Measurements from ENCODE around the gene IGF1. TPM values are rescaled to one million over a fixed set of nuclear protein-coding genes. Genes with fewer than 3 reads are reported as not detected.

The IGF1 gene
- total RNA-seq, 6 donors from 2014 or later = 1.0 to 23.9 (median 5.0) TPM

- no peaks in the 10 kb centered on the region for H3K27me3 ChIP-seq
- no peaks in the 10 kb centered on the region for H3K36me3 ChIP-seq
- no peak overlapping the region for H3K27ac ChIP-seq
- no peaks in the 10 kb centered on the region for H3K4me1 ChIP-seq
- H3K9me3 ChIP-seq = no peaks in the 10 kb centered on the region
- TF ChIP-seq EP300 (IDR thresholded peaks at IDR 0.05) = no peak
- TF ChIP-seq POLR2A (IDR thresholded peaks at IDR 0.05) = no peak
- no peak for TF ChIP-seq POLR2AphosphoS5 (IDR thresholded peaks at IDR 0.05)
- TF ChIP-seq CTCF (IDR thresholded peaks at IDR 0.05) = no peak
- WGBS, 2 donors = 37 to 97% methylated on average over 1 of the region's 1 CpG
- DNase-seq (no peak), ATAC-seq (ENCODE audit: low FRiP score in 2 of 2) (no peak)
- H3K4me3 ChIP-seq = no peak overlapping the region
These were observed 80.7 kb downstream of the IGF1 start for GRCh38 chr12:102399653-102400052.

- DNase-seq = no peak
- no peak overlapping the region for H3K27ac ChIP-seq
- H3K9me3 ChIP-seq = no peaks in the 10 kb centered on the region
- H3K27me3 ChIP-seq = no peaks in the 10 kb centered on the region
- no peaks in the 10 kb centered on the region for H3K36me3 ChIP-seq
- H3K4me1 ChIP-seq = no peaks in the 10 kb centered on the region
- ATAC-seq (ENCODE audit: low FRiP score in 2 of 2) = no peak
- TF ChIP-seq POLR2A (IDR thresholded peaks at IDR 0.05) (no peak), POLR2AphosphoS5 (IDR thresholded peaks at IDR 0.05) (no peak), CTCF (IDR thresholded peaks at IDR 0.05) (no peak), EP300 (IDR thresholded peaks at IDR 0.05) (no peak)
- no peak overlapping the region for H3K4me3 ChIP-seq
- 74 to 83% methylated on average over 2 of the region's 2 CpGs for WGBS, 2 donors
These were observed 84.1 kb downstream of the IGF1 start for GRCh38 chr12:102396276-102396675.

- H3K36me3 ChIP-seq = no peaks in the 10 kb centered on the region
- no peak for ATAC-seq (ENCODE audit: low FRiP score in 2 of 2)
- no peak overlapping the region for H3K4me3 ChIP-seq
- no peaks in the 10 kb centered on the region for H3K9me3 ChIP-seq
- no peaks in the 10 kb centered on the region for H3K4me1 ChIP-seq
- TF ChIP-seq CTCF (IDR thresholded peaks at IDR 0.05) = no peak
- TF ChIP-seq POLR2AphosphoS5 (IDR thresholded peaks at IDR 0.05) = no peak
- TF ChIP-seq POLR2A (IDR thresholded peaks at IDR 0.05) = no peak
- TF ChIP-seq EP300 (IDR thresholded peaks at IDR 0.05) = no peak
- DNase-seq = no peak
- H3K27ac ChIP-seq = no peak overlapping the region
- 63 to 71% methylated on average over 1 of the region's 1 CpG for WGBS, 2 donors
- H3K27me3 ChIP-seq = no peaks in the 10 kb centered on the region
These were observed 86.2 kb downstream of the IGF1 start for GRCh38 chr12:102394200-102394599.

GRCh38 chr12:102390068-102390467, 90.3 kb downstream of the IGF1 start:
- H3K4me1 ChIP-seq = no peaks in the 10 kb centered on the region
- no peaks in the 10 kb centered on the region for H3K9me3 ChIP-seq
- H3K27ac ChIP-seq = no peak overlapping the region
- no peak for DNase-seq
- 83 to 84% methylated on average over 4 of the region's 4 CpGs for WGBS, 2 donors
- no peak for ATAC-seq (ENCODE audit: low FRiP score in 2 of 2)
- no peak overlapping the region for H3K4me3 ChIP-seq
- no peaks in the 10 kb centered on the region for H3K27me3 ChIP-seq
- TF ChIP-seq EP300 (IDR thresholded peaks at IDR 0.05) (no peak), CTCF (IDR thresholded peaks at IDR 0.05) (no peak)
- H3K36me3 ChIP-seq = no peaks in the 10 kb centered on the region

GRCh38 chr12:102388469-102388868, 91.9 kb downstream of the IGF1 start:
- H3K4me1 ChIP-seq = no peaks in the 10 kb centered on the region
- 46 to 62% methylated on average over 1 of the region's 1 CpG for WGBS, 2 donors
- peaks cover 0 to 9% (median 3%) of the 10 kb centered on the region in 4 donors for H3K9me3 ChIP-seq
- DNase-seq (no peak), ATAC-seq (ENCODE audit: low FRiP score in 2 of 2) (no peak)
- H3K4me3 ChIP-seq = no peak overlapping the region
- no peaks in the 10 kb centered on the region for H3K27me3 ChIP-seq
- no peak overlapping the region for H3K27ac ChIP-seq
- H3K36me3 ChIP-seq = no peaks in the 10 kb centered on the region
- TF ChIP-seq POLR2A (IDR thresholded peaks at IDR 0.05) (no peak), EP300 (IDR thresholded peaks at IDR 0.05) (no peak), POLR2AphosphoS5 (IDR thresholded peaks at IDR 0.05) (no peak), CTCF (IDR thresholded peaks at IDR 0.05) (no peak)

Measured in upper lobe of left lung (tissue), 6 donors.